Neutrophil (primary cell): ENCODE measurements around the gene KIAA1671.

ENCODE experiments used
- H3K27ac ChIP-seq: fragments of 200-600 bp; sonication (generic); 2 replicates; pipeline ENCODE4 v1.5.1; 2016; ENCODE audit warnings: mild to moderate bottlenecking, moderate library complexity
- H3K27me3 ChIP-seq: fragments of 200-600 bp; sonication (generic); 2 replicates; pipeline ENCODE4 v1.6.0; 2016; ENCODE audit warnings: mild to moderate bottlenecking
- H3K36me3 ChIP-seq: fragments of 200-600 bp; sonication (generic); 2 replicates; pipeline ENCODE4 v1.5.1; 2017
- H3K4me1 ChIP-seq, 2 experiments: fragments of 200-600 bp in 1 of 2; sonication (generic) in 1 of 2; 1 replicate in 1 of 2; 2 replicates in 1 of 2; pipeline versions ENCODE4 v1.5.1 to v1.6.1; 2013 to 2016; ENCODE audit warnings: low read depth in 1 of 2, low read length in 1 of 2, mild to moderate bottlenecking in 1 of 2, moderate library complexity in 1 of 2; ENCODE audit not compliant: control insufficient read depth in 1 of 2, insufficient read depth in 1 of 2
- H3K4me3 ChIP-seq, 2 experiments: fragments of 200-600 bp in 1 of 2; sonication (generic) in 1 of 2; 1 replicate in 1 of 2; 2 replicates in 1 of 2; pipeline ENCODE4 v1.5.1; 2013 to 2016; ENCODE audit warnings: low read depth in 1 of 2, low read length in 1 of 2, mild to moderate bottlenecking in 1 of 2, moderate library complexity in 1 of 2
- H3K9me3 ChIP-seq: fragments of 200-600 bp; sonication (generic); 2 replicates; pipeline ENCODE4 v1.5.1; 2016
- TF ChIP-seq, protein P1 (sequence below): fragments of 200-600 bp; sonication (generic); IDR thresholded peaks from 2 replicates; pipeline ENCODE4 v1.5.1; 2016; ENCODE audit warnings: antibody characterized with exemption

KIAA1671 gene

DNA sequence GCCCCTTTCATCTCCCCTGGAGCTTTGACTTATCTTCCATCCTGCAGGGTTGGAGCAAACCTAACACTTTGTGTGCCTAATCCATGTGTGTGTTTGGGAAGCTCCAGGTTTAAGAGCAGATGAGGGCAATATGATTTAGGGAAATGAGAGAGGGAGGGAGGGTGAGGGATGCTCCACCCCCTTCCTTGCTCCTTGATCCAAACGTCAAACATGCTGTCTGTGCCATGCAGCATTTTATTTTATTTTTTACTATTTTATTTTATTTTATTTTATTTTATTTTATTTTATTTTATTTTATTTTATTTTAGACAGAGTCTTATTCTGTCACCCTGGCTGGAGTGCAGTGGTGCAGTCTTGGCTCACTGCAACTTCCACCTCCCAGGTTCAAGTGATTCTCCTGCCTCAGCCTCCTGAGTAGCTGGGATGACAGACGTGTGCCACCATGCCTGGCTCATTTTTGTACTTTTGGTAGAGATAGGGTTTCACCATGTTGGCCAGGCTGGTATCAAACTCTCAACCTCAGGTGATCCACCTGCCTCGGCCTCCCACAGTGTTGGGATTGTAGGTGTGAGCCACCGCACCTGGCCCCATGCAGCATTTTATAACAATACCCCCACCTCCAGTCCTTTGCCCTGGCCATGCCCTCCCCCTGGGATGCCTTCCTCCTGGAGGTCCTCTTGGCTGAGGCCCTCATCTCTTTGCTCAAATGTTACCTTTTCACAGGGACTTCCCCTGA is 194.6 kb downstream of the KIAA1671 start:
- Histone ChIP-seq H3K36me3 (no peaks in the 10 kb centered on the region), H3K9me3 (no peaks in the 10 kb centered on the region), H3K27ac (no peak overlapping the region), H3K27me3 (no peaks in the 10 kb centered on the region), H3K4me3 (no peak overlapping the region), H3K4me1 (no peaks in the 10 kb centered on the region)
- TF ChIP-seq, protein P1, sequence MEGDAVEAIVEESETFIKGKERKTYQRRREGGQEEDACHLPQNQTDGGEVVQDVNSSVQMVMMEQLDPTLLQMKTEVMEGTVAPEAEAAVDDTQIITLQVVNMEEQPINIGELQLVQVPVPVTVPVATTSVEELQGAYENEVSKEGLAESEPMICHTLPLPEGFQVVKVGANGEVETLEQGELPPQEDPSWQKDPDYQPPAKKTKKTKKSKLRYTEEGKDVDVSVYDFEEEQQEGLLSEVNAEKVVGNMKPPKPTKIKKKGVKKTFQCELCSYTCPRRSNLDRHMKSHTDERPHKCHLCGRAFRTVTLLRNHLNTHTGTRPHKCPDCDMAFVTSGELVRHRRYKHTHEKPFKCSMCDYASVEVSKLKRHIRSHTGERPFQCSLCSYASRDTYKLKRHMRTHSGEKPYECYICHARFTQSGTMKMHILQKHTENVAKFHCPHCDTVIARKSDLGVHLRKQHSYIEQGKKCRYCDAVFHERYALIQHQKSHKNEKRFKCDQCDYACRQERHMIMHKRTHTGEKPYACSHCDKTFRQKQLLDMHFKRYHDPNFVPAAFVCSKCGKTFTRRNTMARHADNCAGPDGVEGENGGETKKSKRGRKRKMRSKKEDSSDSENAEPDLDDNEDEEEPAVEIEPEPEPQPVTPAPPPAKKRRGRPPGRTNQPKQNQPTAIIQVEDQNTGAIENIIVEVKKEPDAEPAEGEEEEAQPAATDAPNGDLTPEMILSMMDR = no peak

DNA sequence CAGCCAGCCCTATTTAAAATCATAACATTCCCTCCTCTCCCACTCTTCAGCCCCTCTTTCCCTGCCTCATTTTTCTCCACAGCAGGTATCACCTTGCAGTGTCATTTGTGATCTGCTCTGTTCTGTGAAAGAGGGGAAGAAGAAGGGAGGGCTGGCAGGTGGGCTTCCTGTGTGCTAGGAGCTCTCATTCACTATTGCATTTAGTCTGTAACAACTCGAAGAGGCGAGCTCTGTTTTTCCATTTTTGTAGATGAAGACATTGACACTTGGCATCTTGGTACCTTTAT is 195.1 kb downstream of the KIAA1671 start:
- H3K27me3 ChIP-seq = no peaks in the 10 kb centered on the region
- H3K36me3 ChIP-seq = no peaks in the 10 kb centered on the region
- no peaks in the 10 kb centered on the region for H3K4me1 ChIP-seq
- no peak overlapping the region for H3K27ac ChIP-seq
- no peak overlapping the region for H3K4me3 ChIP-seq
- no peaks in the 10 kb centered on the region for H3K9me3 ChIP-seq
- TF ChIP-seq, protein P1 = no peak

DNA sequence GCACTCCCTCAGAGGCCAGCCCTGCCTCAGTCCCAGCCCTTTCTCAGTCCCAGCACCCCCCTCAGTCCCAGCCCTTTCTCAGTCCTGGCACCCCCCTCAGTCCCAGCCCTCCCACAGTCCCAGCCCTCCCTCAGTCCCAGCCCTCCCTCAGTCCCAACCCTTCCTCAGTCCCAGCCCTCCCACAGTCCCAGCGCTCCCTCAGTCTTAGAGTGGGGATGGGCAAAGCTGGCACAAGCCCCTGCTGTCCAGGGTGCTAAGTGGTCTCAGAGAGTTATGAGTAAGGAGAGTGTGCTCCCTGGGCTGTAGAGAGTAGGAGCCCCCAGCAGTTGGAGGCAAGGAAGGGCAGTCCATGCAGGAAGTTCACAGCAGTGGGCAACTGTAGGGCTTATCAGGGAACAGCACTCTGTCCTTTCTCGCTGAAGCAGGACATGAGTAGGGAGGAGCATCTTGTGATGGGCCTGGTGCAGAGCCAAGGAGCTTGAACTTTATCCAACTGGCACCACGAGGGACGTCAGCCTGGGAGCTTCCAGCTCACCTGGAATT is 195.7 kb downstream of the KIAA1671 start:
- no peaks in the 10 kb centered on the region for H3K4me1 ChIP-seq
- TF ChIP-seq, protein P1 = no peak
- no peaks in the 10 kb centered on the region for H3K27me3 ChIP-seq
- no peak overlapping the region for H3K27ac ChIP-seq
- no peak overlapping the region for H3K4me3 ChIP-seq
- no peaks in the 10 kb centered on the region for H3K9me3 ChIP-seq
- no peaks in the 10 kb centered on the region for H3K36me3 ChIP-seq

DNA sequence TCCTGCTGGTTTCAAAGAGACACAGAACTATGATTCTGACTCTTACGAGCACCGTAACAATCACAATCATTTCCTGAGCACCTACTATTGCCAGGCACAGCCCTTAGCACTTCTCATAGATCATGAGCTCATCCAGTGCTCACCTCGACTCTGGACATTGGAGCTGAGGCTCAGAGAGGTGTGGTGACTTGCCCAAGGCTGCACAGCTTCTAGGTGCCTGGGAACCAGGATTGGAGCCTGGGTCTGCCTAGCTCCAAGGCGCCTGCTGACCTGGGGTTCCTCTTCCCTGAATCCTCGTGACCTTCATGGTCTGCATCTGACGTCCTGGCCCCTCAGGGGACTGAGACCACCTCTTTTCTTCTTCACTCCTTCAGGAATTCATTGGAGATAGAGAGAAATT is 196.5 kb downstream of the KIAA1671 start:
- Histone ChIP-seq H3K4me1 (no peaks in the 10 kb centered on the region), H3K9me3 (no peaks in the 10 kb centered on the region), H3K27me3 (no peaks in the 10 kb centered on the region), H3K36me3 (no peaks in the 10 kb centered on the region), H3K4me3 (no peak overlapping the region), H3K27ac (no peak overlapping the region)
- TF ChIP-seq, protein P1 = no peak

DNA sequence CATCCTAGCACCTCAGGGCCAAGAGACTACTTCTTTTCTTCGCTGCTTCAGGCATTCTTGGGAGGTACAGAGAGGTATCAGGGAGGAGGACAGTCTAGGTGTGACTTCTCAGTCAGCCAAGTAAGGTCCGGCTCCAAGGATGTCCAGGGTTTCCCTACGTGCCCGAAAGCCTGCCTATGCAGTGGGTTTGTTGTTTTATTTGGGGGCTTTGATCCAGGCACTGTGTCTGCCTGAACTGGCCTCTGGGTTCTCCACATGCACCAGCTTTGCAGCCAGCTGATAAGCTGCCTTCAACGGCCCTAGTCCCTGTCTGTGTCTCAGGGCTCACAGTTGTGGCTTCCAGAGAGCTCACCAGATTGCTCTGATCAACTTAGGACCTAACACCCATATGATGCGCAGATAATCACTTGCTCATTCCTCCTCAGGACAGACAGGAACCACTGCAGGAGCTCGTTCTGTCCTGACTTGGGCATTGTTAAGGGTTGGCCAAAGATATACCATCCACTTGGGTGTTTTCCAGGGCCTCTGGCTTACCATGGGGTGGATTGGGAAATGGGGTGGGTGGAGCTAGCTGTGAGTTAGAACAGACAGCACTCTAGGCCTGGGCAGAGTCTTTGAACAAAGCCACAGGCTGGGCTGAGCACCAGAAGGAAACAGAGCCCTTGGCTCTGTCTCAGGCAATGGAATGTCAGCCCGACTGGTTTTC is 201.6 kb downstream of the KIAA1671 start:
- Histone ChIP-seq H3K9me3 (no peaks in the 10 kb centered on the region), H3K36me3 (no peaks in the 10 kb centered on the region), H3K4me1 (no peaks in the 10 kb centered on the region), H3K27me3 (no peaks in the 10 kb centered on the region), H3K27ac (no peak overlapping the region), H3K4me3 (no peak overlapping the region)
- TF ChIP-seq, protein P1 = no peak
